Measurements from ENCODE around the gene LPO. TPM values are rescaled to one million over a fixed set of nuclear protein-coding genes. Genes with fewer than 3 reads are reported as not detected.

LPO gene
- total RNA-seq, 4 donors from 2014 or later: 0.06 to 0.59 TPM; not detected in 2

DNA sequence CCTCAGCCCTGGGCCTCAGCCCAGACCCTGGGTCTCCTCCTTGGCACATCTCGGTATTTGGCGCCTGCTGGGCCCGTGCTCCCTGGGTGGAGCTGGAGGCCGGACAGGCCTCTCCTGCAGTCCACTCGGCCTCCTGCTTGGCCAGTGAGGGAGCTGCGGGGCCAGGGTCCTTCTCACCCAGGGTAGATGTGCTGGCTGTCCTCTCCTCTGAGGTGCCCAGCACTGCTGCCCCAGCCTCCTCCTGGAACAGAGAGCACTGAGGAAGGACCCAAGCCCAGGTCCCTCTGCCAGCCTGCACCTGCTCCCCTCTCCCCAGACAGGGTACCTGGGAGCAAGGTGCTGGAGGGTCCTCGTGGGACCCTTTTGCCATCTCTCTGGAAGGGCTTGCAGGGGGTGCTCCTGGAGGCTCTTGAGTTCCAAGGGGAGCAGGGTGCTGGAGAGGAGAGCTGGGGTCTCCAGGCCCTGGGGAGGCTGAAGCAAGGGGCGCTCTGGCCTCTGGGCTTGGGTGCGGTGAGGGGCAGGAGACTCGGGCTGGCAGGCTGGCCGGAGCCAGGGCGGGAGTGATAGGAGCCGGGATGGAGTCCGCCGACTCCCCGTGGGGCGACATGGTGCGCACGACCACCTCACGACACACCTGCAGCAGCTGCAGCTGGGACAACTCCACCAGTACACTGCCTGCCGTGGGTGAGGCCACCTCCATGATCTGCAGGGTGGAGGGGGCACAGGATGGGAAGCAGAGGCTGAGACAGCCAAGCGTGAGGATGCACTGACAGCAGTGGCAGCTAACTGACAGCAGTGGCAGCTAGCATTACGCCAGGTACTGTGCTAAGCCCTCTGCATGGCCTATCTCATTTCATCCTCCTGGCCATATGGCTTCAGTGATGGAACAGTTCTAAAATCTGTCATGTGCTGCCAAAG is 72.4 kb downstream of the LPO start:
- DNase-seq (ENCODE audit: low spot score in 2 of 2): peak in 1 of 2 donors; percentile 64
- TF ChIP-seq, protein P1, sequence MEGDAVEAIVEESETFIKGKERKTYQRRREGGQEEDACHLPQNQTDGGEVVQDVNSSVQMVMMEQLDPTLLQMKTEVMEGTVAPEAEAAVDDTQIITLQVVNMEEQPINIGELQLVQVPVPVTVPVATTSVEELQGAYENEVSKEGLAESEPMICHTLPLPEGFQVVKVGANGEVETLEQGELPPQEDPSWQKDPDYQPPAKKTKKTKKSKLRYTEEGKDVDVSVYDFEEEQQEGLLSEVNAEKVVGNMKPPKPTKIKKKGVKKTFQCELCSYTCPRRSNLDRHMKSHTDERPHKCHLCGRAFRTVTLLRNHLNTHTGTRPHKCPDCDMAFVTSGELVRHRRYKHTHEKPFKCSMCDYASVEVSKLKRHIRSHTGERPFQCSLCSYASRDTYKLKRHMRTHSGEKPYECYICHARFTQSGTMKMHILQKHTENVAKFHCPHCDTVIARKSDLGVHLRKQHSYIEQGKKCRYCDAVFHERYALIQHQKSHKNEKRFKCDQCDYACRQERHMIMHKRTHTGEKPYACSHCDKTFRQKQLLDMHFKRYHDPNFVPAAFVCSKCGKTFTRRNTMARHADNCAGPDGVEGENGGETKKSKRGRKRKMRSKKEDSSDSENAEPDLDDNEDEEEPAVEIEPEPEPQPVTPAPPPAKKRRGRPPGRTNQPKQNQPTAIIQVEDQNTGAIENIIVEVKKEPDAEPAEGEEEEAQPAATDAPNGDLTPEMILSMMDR (IDR thresholded peaks at IDR 0.05): no peak
- no peak for TF ChIP-seq POLR2A (IDR thresholded peaks at IDR 0.05)
- no peak overlapping the region for H3K4me3 ChIP-seq (ENCODE audit: low read depth, poor library complexity, severe bottlenecking)
- intact Hi-C loops (cut with DNase I; ENCODE audit: low total_unique reads): no loop called here
- whole genome bisulfite sequencing, 2 donors: 91 to 94% methylated on average over 20 to 22 of the region's 23 CpGs

DNA sequence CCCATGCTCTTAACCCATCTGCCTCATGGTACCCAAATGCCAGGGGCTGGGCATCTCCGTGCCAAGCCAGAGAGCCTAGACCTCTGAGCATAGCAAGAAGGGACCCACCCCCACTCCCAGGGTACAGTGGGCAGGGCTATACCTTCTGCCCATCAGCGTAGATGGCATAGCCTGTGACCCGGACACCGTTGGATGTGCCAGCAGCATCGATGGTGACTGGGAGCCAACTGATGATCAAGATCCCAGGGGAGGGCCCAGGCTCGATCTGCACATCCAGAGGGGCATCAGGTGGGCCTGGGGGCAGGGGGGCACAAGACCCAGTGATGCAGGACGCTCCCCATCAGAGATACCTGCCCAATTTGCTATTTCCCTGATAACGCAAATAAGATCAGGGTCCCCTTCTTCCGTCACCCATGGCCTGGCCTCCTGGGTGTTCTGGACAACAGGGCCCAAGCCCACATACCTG is 73.1 kb downstream of the LPO start:
- WGBS, 2 donors: 84 to 89% methylated on average over 8 to 9 of the region's 9 CpGs
- H3K4me3 ChIP-seq (ENCODE audit: low read depth, poor library complexity, severe bottlenecking): no peak overlapping the region
- intact Hi-C loops (cut with DNase I; ENCODE audit: low total_unique reads): no loop called here
- DNase-seq (ENCODE audit: low spot score in 2 of 2): peak in 1 of 2 donors; percentile 10
- TF ChIP-seq, protein P1 (IDR thresholded peaks at IDR 0.05): no peak

DNA sequence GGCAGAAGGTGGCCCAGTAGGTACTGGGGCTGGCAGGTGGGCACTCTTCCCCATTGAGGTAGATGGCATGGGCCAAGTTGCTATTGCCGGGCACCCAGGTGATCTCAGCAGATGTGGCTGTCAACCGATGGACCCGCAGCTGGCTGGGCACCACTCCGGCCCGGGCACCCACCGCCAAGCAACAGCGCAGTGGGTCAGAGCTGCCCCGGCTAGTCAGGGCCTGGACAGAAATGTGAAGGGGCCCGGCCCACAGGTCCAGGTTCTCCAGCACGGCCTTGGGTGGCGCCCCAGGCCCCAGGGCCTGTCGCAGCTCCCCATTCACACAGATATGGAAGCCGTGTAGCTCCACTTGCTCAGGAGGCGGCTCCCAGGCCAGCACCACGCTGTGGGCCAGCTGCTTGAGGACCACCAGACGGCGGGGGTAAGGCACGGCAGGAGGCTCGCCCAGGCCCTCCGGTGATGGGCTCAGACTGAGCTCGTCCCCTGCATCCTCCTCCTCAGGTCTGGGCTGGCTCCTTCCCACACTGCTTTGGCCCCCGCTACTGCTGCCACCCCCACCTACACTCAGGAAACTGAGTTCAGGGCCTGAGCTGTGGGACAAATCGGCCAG is 73.7 kb downstream of the LPO start:
- TF ChIP-seq POLR2A (IDR thresholded peaks at IDR 0.05): no peak
- TF ChIP-seq, protein P1 (IDR thresholded peaks at IDR 0.05): no peak
- H3K4me3 ChIP-seq (ENCODE audit: low read depth, poor library complexity, severe bottlenecking): no peak overlapping the region
- intact Hi-C loops (cut with DNase I; ENCODE audit: low total_unique reads): no loop called here
- WGBS, 2 donors: 91 to 92% methylated on average over 12 to 19 of the region's 23 CpGs
- DNase-seq (ENCODE audit: low spot score in 2 of 2): peak; percentile 9 to 70

DNA sequence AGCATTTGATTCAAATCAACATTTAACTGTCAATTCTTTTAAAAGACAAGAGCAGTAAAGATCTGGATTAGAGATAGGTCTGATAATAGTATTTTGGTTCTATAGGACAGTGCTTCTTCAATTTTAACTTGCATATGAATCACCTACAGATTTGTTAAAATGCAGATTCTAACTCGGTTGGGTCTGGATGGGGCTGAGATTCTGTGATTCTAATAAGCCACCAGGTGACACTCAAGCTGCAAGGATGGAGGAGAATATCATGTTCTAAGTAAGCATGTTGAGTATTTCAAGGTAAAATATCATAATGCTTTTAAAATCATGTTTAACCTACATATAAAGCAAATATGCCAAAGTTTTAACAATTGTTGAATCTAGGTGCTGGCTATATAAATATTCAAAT is 74.4 kb downstream of the LPO start:
- 51 to 58% methylated on average over 1 of the region's 1 CpG for WGBS, 2 donors
- intact Hi-C loops (cut with DNase I; ENCODE audit: low total_unique reads): no loop called here
- H3K4me3 ChIP-seq (ENCODE audit: low read depth, poor library complexity, severe bottlenecking): no peak overlapping the region
- DNase-seq (ENCODE audit: low spot score in 2 of 2): peak in 1 of 2 donors; percentile 8
- TF ChIP-seq, protein P1 (IDR thresholded peaks at IDR 0.05): no peak

DNA sequence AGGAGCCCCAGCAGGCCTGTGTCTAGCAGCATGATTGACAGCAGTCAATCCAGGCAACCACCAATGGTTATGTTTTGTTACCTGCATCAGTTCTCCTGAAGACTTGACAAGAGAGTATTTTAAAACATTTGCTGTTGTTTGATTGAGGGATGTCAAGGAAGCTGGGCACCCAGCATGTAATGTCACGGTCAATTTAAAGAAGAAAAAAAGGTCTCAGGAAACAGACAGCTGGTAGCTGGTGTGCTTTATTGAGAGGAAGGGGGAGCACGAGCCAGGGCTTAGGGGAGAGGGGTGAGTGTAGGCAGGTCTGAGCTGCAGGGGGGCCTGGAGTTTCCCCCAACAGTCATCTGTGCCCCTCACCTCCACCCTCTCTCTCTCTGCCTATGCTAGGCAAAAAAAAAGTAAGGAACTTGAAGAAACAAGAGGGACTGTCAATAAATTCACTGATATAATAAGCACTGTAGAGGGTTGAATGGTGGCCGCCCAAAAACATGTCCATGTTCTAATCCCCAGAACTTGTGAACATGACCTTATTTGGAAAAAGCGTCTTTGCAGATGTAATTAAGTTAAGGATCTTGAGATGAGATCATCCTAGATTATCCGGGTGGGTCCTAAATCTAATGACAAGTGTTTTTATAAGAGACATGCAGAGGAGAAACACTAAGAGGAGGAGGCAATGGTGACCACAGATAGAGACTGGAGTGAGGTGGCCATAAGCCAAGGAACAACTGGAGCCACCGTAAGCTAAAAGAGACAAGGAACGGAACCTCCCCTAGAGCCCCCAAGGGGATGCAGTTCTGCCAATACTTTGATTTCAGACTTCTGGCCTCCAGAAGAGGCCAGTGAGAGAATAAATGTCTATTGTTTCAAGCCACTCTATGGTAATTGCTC is 75.7 kb downstream of the LPO start:
- H3K4me3 ChIP-seq (ENCODE audit: low read depth, poor library complexity, severe bottlenecking): no peak overlapping the region
- TF ChIP-seq, protein P1 (IDR thresholded peaks at IDR 0.05): no peak
- no peak for TF ChIP-seq POLR2A (IDR thresholded peaks at IDR 0.05)
- intact Hi-C loops (cut with DNase I; ENCODE audit: low total_unique reads): no loop called here
- 68 to 70% methylated on average over 7 of the region's 7 CpGs for WGBS, 2 donors
- DNase-seq (ENCODE audit: low spot score in 2 of 2): peak in 1 of 2 donors; percentile 45

Measured in lower leg skin (tissue), 4 donors.